Measurements from ENCODE around the gene HOMEZ. TPM values are rescaled to one million over a fixed set of nuclear protein-coding genes. Genes with fewer than 3 reads are reported as not detected.

Gene HOMEZ
- total and polyA plus RNA-seq, 2 of the 8 experiments (the other 6 are each of a cell fraction or from before 2014, with no cell fraction given), result 9.1 to 15.9 TPM

DNA sequence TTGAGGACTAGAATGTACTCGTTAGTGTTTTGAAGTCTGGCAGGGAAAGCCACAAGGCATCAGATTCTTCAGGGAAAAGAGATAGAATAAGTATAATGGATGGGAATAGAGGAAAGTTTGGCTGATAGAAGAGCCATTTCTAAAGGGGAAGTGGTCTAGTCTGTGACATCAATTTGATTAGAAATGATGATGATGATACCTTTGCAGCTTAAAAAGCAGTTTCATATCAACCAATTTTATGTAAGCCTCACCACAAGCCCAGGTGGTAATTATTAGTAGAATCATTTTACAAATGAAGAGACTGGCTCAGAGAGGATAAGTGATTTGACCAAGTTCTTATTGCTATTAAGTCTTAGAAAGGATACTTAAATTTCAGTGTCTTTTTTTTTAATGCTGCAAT lies 45.3 kb downstream of the HOMEZ start:
- H3K4me1 ChIP-seq (replicated peaks in 1 of 4; ENCODE audit: control insufficient read depth in 3 of 4, insufficient read depth in 4 of 4, low read length in 3 of 4), result no peaks in the 10 kb centered on the region; a peak in 1 of 7 replicates
- no peak overlapping the region for H2BK12ac ChIP-seq (ENCODE audit: low read depth, low read length)
- H3K9ac ChIP-seq (replicated peaks in 1 of 4; ENCODE audit: extremely low read depth in 1 of 4, low read depth in 3 of 4, low read length in 3 of 4), result no peak overlapping the region
- 88% methylated on average over 1 of the region's 1 CpG; no CpG with 5 or more reads in 1 of the 2 experiments for WGBS, 2 experiments (ENCODE audit: extremely low coverage in 1 of 2, insufficient coverage in 1 of 2, insufficient read length in 1 of 2, insufficient replicate concordance in 2 of 2, low coverage in 1 of 2, low lambda C conversion rate in 2 of 2, missing lambda C conversion rate in 1 of 2)
- no peak overlapping the region for H3K4me3 ChIP-seq (ENCODE audit: extremely low read depth in 1 of 4, insufficient read depth in 2 of 4, low read depth in 3 of 4, low read length in 4 of 4)
- H2BK120ac ChIP-seq (replicated peaks; ENCODE audit: low read depth, low read length), result no peak overlapping the region
- H3K56ac ChIP-seq (replicated peaks; ENCODE audit: insufficient read length, low read depth, low read length), result no peak overlapping the region
- H3K27ac ChIP-seq (ENCODE audit: low read depth, low read length), result no peak overlapping the region
- H3K14ac ChIP-seq (ENCODE audit: insufficient read length), result no peak overlapping the region
- FAIRE-seq (no peak), DNase-seq (ENCODE audit: low read depth in 1 of 2, low spot score in 2 of 2) (no peak)
- no peak overlapping the region for H3K18ac ChIP-seq (ENCODE audit: extremely low read depth, low read length)
- H2BK15ac ChIP-seq (ENCODE audit: low read length), result no peak overlapping the region
- H2AK5ac ChIP-seq (ENCODE audit: low read depth, low read length), result no peak overlapping the region
- H3K23ac ChIP-seq (ENCODE audit: insufficient read length), result no peak overlapping the region
- no peak overlapping the region for H2BK20ac ChIP-seq (ENCODE audit: low read length)
- ChIA-PET CTCF (ENCODE audit: partially characterized antibody) (interaction anchor here (0.6 to 2.1 kb wide), 2 partner anchors 9 to 82 kb away, joined by 3 to 4 read pairs; no protein-coding TSS in a partner anchor), POLR2A (ENCODE audit: partially characterized antibody) (interaction anchor here (0.6 to 1.9 kb wide), 2 partner anchors 33 to 37 kb away, joined by 3 to 7 read pairs; no protein-coding TSS in a partner anchor)
- no peaks in the 10 kb centered on the region for H3K36me3 ChIP-seq (ENCODE audit: control insufficient read depth in 2 of 4, insufficient read depth in 4 of 4, low read length in 3 of 4)
- H3K79me2 ChIP-seq (ENCODE audit: control insufficient read depth in 1 of 2, insufficient read depth in 2 of 2, low read length in 2 of 2), result no peaks in the 10 kb centered on the region
- no peak overlapping the region for H4K8ac ChIP-seq (ENCODE audit: extremely low read depth, insufficient read depth, low read length)
- no peak overlapping the region for H4K91ac ChIP-seq (replicated peaks; ENCODE audit: insufficient read length, low read length)
- H2BK5ac ChIP-seq (ENCODE audit: low read depth, low read length), result no peak overlapping the region
- TF ChIP-seq TBP (IDR thresholded peaks at IDR 0.05; ENCODE audit: low read depth, low read length), result no peak
- no peak for TF ChIP-seq GABPA (IDR thresholded peaks at IDR 0.05; ENCODE audit: borderline replicate concordance, insufficient read depth, low read length)
- no peaks in the 10 kb centered on the region for H3K27me3 ChIP-seq (replicated peaks in 1 of 4; ENCODE audit: control insufficient read depth in 3 of 4, extremely low read depth in 1 of 4, insufficient read depth in 3 of 4, low read length in 3 of 4)
- H2AFZ ChIP-seq (ENCODE audit: low read length), result no peak overlapping the region
- no peaks in the 10 kb centered on the region for H4K20me1 ChIP-seq (replicated peaks in 1 of 2; ENCODE audit: control insufficient read depth in 1 of 2, insufficient read depth in 2 of 2, low read length in 2 of 2)
- H4K5ac ChIP-seq (ENCODE audit: insufficient read length, low read depth, low read length), result no peak overlapping the region
- no peaks in the 10 kb centered on the region for H3K9me3 ChIP-seq (ENCODE audit: insufficient read depth in 2 of 2, low read depth in 1 of 2, low read length in 1 of 2)
- no peak overlapping the region for H3K4me2 ChIP-seq (ENCODE audit: insufficient read depth in 1 of 2, low read depth in 2 of 2, low read length in 2 of 2)
- H3K79me1 ChIP-seq (ENCODE audit: low read depth, low read length), result no peaks in the 10 kb centered on the region
- H3K23me2 ChIP-seq (ENCODE audit: low read depth, low read length), result no peaks in the 10 kb centered on the region
- no peak overlapping the region for H3K4ac ChIP-seq (replicated peaks; ENCODE audit: insufficient read length, low read depth, low read length)

All from H1 (cell line).